CD4-positive, alpha-beta T cell (primary cell): Measurements from ENCODE around the gene TMEM95. TPM values are rescaled to one million over a fixed set of nuclear protein-coding genes. Genes with fewer than 3 reads are reported as not detected.

Source experiments
- ATAC-seq: fragments of 200-7000 bp; cut with Tn5 transposase; one replicate; pipeline ENCODE4 v1.10.0; 2022; ENCODE audit warnings: mild to moderate bottlenecking; ENCODE audit not compliant: poor library complexity
- CTCF ChIA-PET: fragments of 350-600 bp; sonication (Branson Sonifier 250); formaldehyde crosslinking; loops from one replicate; lab custom pipeline; 2021; ENCODE audit warnings: antibody characterized with exemption, inconsistent platforms; lab: Charles Lee
- POLR2A ChIA-PET: fragments of 350-600 bp; sonication (Branson Sonifier 250); formaldehyde crosslinking; loops from one replicate; lab custom pipeline; 2021; ENCODE audit warnings: antibody characterized with exemption, inconsistent platforms; lab: Charles Lee
- DNase-seq, 14 experiments: peaks; one replicate each; pipeline ENCODE4 v3.0.0-alpha.2; 2013 to 2020; ENCODE audit warnings: mixed read lengths in 2 of 14
- H3K27ac ChIP-seq, 2 donors: one replicate each; pipeline versions ENCODE4 v1.5.1 to v1.7.0; 2013; ENCODE audit warnings: low read length in 2 of 2, low read depth in 1 of 2, mild to moderate bottlenecking in 1 of 2
- H3K27me3 ChIP-seq, 2 experiments: 1 replicate in 1 of 2; 2 replicates in 1 of 2; pipeline versions ENCODE4 v1.6.1 to v1.7.0; 2013; ENCODE audit warnings: low read length in 2 of 2, control low read depth in 1 of 2, mild to moderate bottlenecking in 1 of 2, moderate library complexity in 1 of 2; ENCODE audit not compliant: insufficient read depth in 2 of 2, control insufficient read depth in 1 of 2
- H3K36me3 ChIP-seq: one replicate; pipeline ENCODE4 v1.6.1; 2013; ENCODE audit warnings: low read length, control low read depth; ENCODE audit not compliant: insufficient read depth
- H3K4me1 ChIP-seq: one replicate; pipeline ENCODE4 v1.6.1; 2013; ENCODE audit warnings: low read length, control low read depth; ENCODE audit not compliant: insufficient read depth
- H3K4me3 ChIP-seq: one replicate; pipeline ENCODE4 v1.5.1; 2013; ENCODE audit warnings: mild to moderate bottlenecking, low read length, moderate library complexity
- H3K9me3 ChIP-seq, 2 experiments: 1 replicate in 1 of 2; 2 replicates in 1 of 2; pipeline versions ENCODE4 v1.6.1 to v1.7.0; 2013; ENCODE audit warnings: low read length in 2 of 2, mild to moderate bottlenecking in 2 of 2, control low read depth in 1 of 2, moderate library complexity in 1 of 2; ENCODE audit not compliant: control insufficient read depth in 1 of 2, insufficient read depth in 1 of 2
- H3K27ac Mint-ChIP-seq: one replicate; pipeline ENCODE4 v1.8.0; 2020; ENCODE audit warnings: mixed read lengths
- H3K27me3 Mint-ChIP-seq: one replicate; pipeline ENCODE4 v1.8.0; 2021; ENCODE audit warnings: mixed read lengths
- H3K36me3 Mint-ChIP-seq: one replicate; pipeline ENCODE4 v1.8.0; 2021; ENCODE audit warnings: low read depth, mixed read lengths
- H3K4me1 Mint-ChIP-seq: one replicate; pipeline ENCODE4 v1.8.0; 2021; ENCODE audit warnings: low read depth, mixed read lengths
- H3K4me3 Mint-ChIP-seq: one replicate; pipeline ENCODE4 v1.8.0; 2020; ENCODE audit warnings: mild to moderate bottlenecking, mixed read lengths
- H3K9me3 Mint-ChIP-seq: one replicate; pipeline ENCODE4 v1.8.0; 2020; ENCODE audit warnings: mixed read lengths
- intact Hi-C, 2 experiments: fragments of 100-400 bp; cut with DNase I in 1 of 2; cut with micrococcal nuclease in 1 of 2; formaldehyde crosslinking; loops; one replicate each; pipeline versions ENCODE4 v1.15.1 to v1.9.0; 2023 to 2025; cut with DNase I, micrococcal nuclease
- total RNA-seq, 174 experiments: library from RNA in 2 of 174; stranded (reverse) in 2 of 174; gene quantifications; one replicate each; pipeline ENCODE4 v1.2.3 and lab custom pipeline; 2021 to 2026
- TF ChIP-seq, protein P1 (sequence below): fragments of 200-600 bp; IDR thresholded peaks from one replicate; pipeline ENCODE4 v1.8.0; 2022; ENCODE audit warnings: antibody characterized with exemption, mild to moderate bottlenecking

The TMEM95 gene
- total RNA-seq, 2 experiments from 2014 or later = not detected

DNA sequence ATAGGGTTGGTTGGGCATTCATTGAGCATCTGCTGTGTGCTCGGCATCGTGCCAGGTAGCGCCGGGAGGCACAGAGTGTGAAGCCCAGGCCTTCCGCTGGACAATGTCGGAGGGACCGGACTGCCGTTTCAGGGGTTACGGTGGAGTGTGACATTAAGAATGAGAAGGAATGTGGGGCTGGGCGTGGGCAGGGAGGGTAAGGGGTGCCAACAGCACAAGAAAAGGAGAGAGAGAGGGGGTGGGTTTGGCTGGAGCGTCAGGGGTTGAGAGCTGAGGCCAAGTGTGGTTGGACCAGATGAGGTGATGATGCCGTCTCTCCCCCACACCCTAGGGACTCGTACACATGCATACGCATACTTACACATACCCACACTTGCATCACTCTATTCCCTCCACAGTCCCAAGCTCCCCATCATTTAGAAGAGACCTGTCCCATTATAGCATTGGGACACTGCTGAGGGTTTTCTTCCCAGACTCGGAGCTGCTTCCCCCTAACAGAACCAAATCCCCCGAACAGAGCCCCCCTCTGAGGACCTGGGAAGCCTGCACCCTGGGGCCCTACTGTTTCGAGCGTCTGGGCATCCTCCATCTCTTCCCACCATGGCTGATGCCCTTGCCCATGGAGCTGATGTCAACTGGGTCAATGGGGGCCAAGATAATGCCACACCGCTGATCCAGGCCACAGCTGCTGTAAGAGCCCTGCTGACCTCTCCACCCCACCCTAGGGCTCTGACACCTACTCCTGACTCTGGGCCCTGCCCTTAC, 6.3 kb upstream of the TMEM95 start:
- Histone ChIP-seq H3K27me3 (no peaks in the 10 kb centered on the region), H3K4me3 (no peak overlapping the region), H3K36me3 (peaks cover 67% of the 10 kb centered on the region), H3K27ac (no peak overlapping the region), H3K9me3 (no peaks in the 10 kb centered on the region), H3K4me1 (peaks cover 52% of the 10 kb centered on the region)
- intact Hi-C loops = no loop called here
- CTCF ChIA-PET = interaction anchor here (1.0 to 1.8 kb wide), 3 partner anchors 7 to 88 kb away, joined by 3 to 4 read pairs (median 4); no protein-coding TSS in a partner anchor
- H3K27me3 Mint-ChIP-seq = no peaks in the 10 kb centered on the region
- peaks cover 69% of the 10 kb centered on the region for H3K36me3 Mint-ChIP-seq
- ATAC-seq (no peak), DNase-seq (peak in 1 of 14 experiments; percentile 26)
- no peaks in the 10 kb centered on the region for H3K9me3 Mint-ChIP-seq
- POLR2A ChIA-PET = interaction anchor here (1.3 to 5.6 kb wide), 6 partner anchors 12 to 86 kb away, joined by 4 to 96 read pairs (median 6); partner anchors contain the start of genes ACAP1, GPS2, NEURL4 and TMEM102
- TF ChIP-seq, protein P1, sequence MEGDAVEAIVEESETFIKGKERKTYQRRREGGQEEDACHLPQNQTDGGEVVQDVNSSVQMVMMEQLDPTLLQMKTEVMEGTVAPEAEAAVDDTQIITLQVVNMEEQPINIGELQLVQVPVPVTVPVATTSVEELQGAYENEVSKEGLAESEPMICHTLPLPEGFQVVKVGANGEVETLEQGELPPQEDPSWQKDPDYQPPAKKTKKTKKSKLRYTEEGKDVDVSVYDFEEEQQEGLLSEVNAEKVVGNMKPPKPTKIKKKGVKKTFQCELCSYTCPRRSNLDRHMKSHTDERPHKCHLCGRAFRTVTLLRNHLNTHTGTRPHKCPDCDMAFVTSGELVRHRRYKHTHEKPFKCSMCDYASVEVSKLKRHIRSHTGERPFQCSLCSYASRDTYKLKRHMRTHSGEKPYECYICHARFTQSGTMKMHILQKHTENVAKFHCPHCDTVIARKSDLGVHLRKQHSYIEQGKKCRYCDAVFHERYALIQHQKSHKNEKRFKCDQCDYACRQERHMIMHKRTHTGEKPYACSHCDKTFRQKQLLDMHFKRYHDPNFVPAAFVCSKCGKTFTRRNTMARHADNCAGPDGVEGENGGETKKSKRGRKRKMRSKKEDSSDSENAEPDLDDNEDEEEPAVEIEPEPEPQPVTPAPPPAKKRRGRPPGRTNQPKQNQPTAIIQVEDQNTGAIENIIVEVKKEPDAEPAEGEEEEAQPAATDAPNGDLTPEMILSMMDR = no peak
- H3K27ac Mint-ChIP-seq = peak overlapping the region; percentile 69
- peaks cover 38% of the 10 kb centered on the region for H3K4me1 Mint-ChIP-seq
- peak overlapping the region; percentile 15 for H3K4me3 Mint-ChIP-seq

DNA sequence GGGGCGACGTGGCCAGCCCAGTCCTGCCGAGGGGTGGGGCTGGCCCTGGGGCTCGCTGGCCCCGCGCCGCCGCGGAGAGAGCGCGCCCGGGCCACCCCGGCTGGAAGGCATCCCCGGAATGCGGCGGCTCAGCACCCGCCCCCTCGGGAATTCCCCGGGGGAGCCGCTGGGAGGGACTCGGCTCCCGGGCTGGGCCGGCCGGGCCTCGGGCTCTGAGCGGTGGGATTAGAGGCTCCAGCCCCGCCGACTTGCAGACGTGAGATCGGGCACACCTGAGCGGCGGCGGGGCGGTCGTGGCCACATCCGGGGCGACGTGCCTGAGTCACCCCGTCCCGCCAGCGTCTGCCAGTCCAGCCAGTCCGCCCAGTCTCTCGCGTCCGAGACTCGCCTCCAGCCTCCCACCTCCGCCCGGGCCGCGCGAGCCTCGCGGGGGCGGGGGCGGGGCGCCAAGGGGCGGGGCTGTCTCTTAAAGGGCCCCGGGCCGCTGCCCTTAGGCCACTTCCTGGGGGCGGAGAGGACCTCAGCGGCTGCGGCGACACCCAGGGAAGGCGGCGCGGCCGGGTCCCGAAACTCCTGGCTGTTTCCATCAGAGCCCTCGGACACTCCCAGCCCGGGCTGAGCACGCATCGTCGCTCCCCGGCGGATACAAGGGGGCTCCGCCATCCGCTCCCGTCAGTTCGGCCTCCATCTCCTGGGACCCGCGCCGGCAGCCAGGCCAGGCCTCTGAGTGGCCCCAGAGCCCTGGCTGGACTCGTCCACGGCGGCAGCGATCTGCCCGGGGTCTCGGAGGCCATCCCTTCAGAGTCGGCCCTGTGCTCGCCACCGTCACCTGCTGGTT, 3.1 kb upstream of the TMEM95 start, which contains the start of gene KCTD11:
KCTD11 (plus strand) TSS at position 498 of the 838 bp plus-strand sequence.
- ChIA-PET POLR2A (interaction anchor here (0.7 to 5.6 kb wide), 12 partner anchors 11 to 113 kb away, joined by 3 to 96 read pairs (median 4); partner anchors contain the start of genes ACAP1, GABARAP, GPS2 and NEURL4), CTCF (interaction anchor here (0.6 to 1.2 kb wide), 7 partner anchors 16 to 305 kb away, joined by 3 to 6 read pairs (median 3); partner anchors contain the start of gene ACAP1)
- H3K4me3 ChIP-seq = peak within 1 kb of the TSS; percentile 66
- peaks cover 35% of the 10 kb centered on the region for H3K36me3 ChIP-seq
- intact Hi-C loops = loop anchor here (1.0 to 10.0 kb wide), 7 partner anchors 15 to 310 kb away; partner anchors contain the start of genes ACAP1 (in 1 of the 2), FGF11 (in 1 of the 2), NEURL4 (in 1 of the 2) and NLGN2 (in 1 of the 2)
- H3K27ac Mint-ChIP-seq = peak within 1 kb of the TSS; percentile 86
- H3K36me3 Mint-ChIP-seq = peaks cover 37% of the 10 kb centered on the region
- H3K9me3 ChIP-seq = no peaks in the 10 kb centered on the region
- peak within 1 kb of the TSS; percentile 90 for H3K4me3 Mint-ChIP-seq
- ATAC-seq (peak; percentile 58), DNase-seq (peak; percentile 45 to 91 (median 70))
- TF ChIP-seq, protein P1 = no peak
- H3K27me3 ChIP-seq = no peaks in the 10 kb centered on the region
- H3K4me1 Mint-ChIP-seq = peaks cover 49% of the 10 kb centered on the region
- H3K9me3 Mint-ChIP-seq = no peaks in the 10 kb centered on the region
- peak within 1 kb of the TSS; percentile 69 to 75 for H3K27ac ChIP-seq
- no peaks in the 10 kb centered on the region for H3K27me3 Mint-ChIP-seq
- peaks cover 59% of the 10 kb centered on the region for H3K4me1 ChIP-seq

DNA sequence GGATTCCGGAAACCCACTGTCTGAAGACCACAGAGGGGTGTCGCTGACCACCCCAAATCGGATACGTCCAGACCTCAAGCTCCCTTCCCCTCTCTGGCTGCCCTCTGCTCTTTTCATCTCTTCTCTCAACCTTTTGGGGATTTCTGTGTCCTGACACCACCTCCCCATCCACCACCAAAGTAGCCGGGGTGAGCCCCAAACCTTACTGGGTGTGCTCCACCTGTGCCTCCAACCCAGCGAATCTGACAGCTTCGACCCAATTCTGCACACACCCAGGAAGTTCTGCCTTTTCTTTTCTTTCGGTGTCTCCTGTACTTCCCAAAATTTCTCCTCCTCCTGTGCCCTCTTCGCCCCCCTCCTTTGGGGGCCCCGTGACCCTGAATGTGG, 2.5 kb upstream of the TMEM95 start:
- H3K27me3 Mint-ChIP-seq = no peaks in the 10 kb centered on the region
- ChIA-PET CTCF (no interaction called here), POLR2A (no interaction called here)
- H3K27ac ChIP-seq = peak overlapping the region; percentile 69 to 75
- peak overlapping the region; percentile 86 for H3K27ac Mint-ChIP-seq
- H3K9me3 Mint-ChIP-seq = no peaks in the 10 kb centered on the region
- ATAC-seq (no peak), DNase-seq (no peak)
- intact Hi-C loops = loop anchor here (5.0 to 10.0 kb wide), 4 partner anchors 52 to 310 kb away; partner anchors contain the start of genes FGF11 (in 1 of the 2), NLGN2 (in 1 of the 2), SLC16A11 (in 1 of the 2) and TMEM102 (in 1 of the 2)
- H3K4me1 Mint-ChIP-seq = peaks cover 49% of the 10 kb centered on the region
- H3K4me3 Mint-ChIP-seq = peak overlapping the region; percentile 90
- TF ChIP-seq, protein P1 = no peak
- peaks cover 31% of the 10 kb centered on the region for H3K36me3 Mint-ChIP-seq
- no peaks in the 10 kb centered on the region for H3K27me3 ChIP-seq
- no peaks in the 10 kb centered on the region for H3K9me3 ChIP-seq
- peaks cover 29% of the 10 kb centered on the region for H3K36me3 ChIP-seq
- H3K4me3 ChIP-seq = peak overlapping the region; percentile 66
- peaks cover 59% of the 10 kb centered on the region for H3K4me1 ChIP-seq
